HepG2 (cell line): ENCODE data around the gene KLHL12. TPM values are rescaled to one million over a fixed set of nuclear protein-coding genes. Genes with fewer than 3 reads are reported as not detected.

Experiments used
- ATRX ChIP-seq: sonication (generic); formaldehyde crosslinking; IDR thresholded peaks from 2 replicates; pipeline ENCODE4 v1.4.0; 2020; ENCODE audit warnings: missing genetic modification reagents, borderline replicate concordance
- BCL6 ChIP-seq: IDR thresholded peaks from 2 replicates; pipeline ENCODE4 v1.6.1; 2016; ENCODE audit warnings: missing genetic modification reagents, missing compliant biosample characterization
- CENPBD1 ChIP-seq: sonication (generic); formaldehyde crosslinking; IDR thresholded peaks from 2 replicates; pipeline ENCODE4 v1.8.0; 2022; ENCODE audit warnings: missing genetic modification reagents, low read depth, mild to moderate bottlenecking, borderline replicate concordance
- DNMT1 ChIP-seq: sonication (generic); formaldehyde crosslinking; IDR thresholded peaks from 2 replicates; pipeline ENCODE4 v1.5.1; 2020; ENCODE audit warnings: mild to moderate bottlenecking, missing genetic modification reagents
- EP300 ChIP-seq, 3 experiments: sonication (generic) in 1 of 3; formaldehyde crosslinking in 1 of 3; IDR thresholded peaks; 2 replicates each; pipeline versions ENCODE4 v1.5.1 to v1.6.1; 2011 to 2020; ENCODE audit warnings: low read depth in 2 of 3, low read length in 2 of 3, borderline replicate concordance in 1 of 3, improper control_type of control experiment in 1 of 3, mild to moderate bottlenecking in 1 of 3, missing genetic modification reagents in 1 of 3, moderate library complexity in 1 of 3
- GABPA ChIP-seq, 2 experiments: IDR thresholded peaks; 2 replicates each; pipeline ENCODE4 v1.6.1; 2011 to 2016; ENCODE audit warnings: low read depth in 2 of 2, low read length in 1 of 2, missing biosample characterization in 1 of 2, missing genetic modification characterization in 1 of 2
- HNRNPH1 ChIP-seq: fragments of 200-400 bp; formaldehyde crosslinking; optimal IDR thresholded peaks from 2 replicates; pipeline ENCODE3; 2017; ENCODE audit warnings: mild to moderate bottlenecking, low read depth, low read length
- MXI1 ChIP-seq: IDR thresholded peaks from 3 replicates; pipeline ENCODE4 v1.6.1; 2012; ENCODE audit warnings: low read depth, low read length, inconsistent platforms, borderline replicate concordance
- MZF1 ChIP-seq: sonication (generic); formaldehyde crosslinking; IDR thresholded peaks from 2 replicates; pipeline ENCODE4 v1.8.1; 2023; ENCODE audit warnings: mild to moderate bottlenecking, missing genetic modification reagents, borderline replicate concordance
- NCOA5 ChIP-seq: sonication (generic); formaldehyde crosslinking; IDR thresholded peaks from 2 replicates; pipeline ENCODE4 v1.4.0; 2020; ENCODE audit warnings: missing genetic modification reagents
- PCBP2 ChIP-seq: fragments of 200-400 bp; formaldehyde crosslinking; optimal IDR thresholded peaks from 2 replicates; pipeline ENCODE3; 2018; ENCODE audit warnings: low read length, low read depth; ENCODE audit not compliant: poor library complexity, severe bottlenecking
- RAD21 ChIP-seq: fragments of 450-650 bp; formaldehyde crosslinking; IDR thresholded peaks from 2 replicates; pipeline ENCODE4 v1.5.0; 2020; ENCODE audit warnings: mild to moderate bottlenecking
- SP4 ChIP-seq: sonication (generic); formaldehyde crosslinking; IDR thresholded peaks from 2 replicates; pipeline ENCODE4 v1.8.1; 2023; ENCODE audit warnings: mild to moderate bottlenecking, missing genetic modification reagents
- YEATS4 ChIP-seq: sonication (generic); formaldehyde crosslinking; IDR thresholded peaks from 2 replicates; pipeline ENCODE4 v1.4.0; 2020; ENCODE audit warnings: missing genetic modification reagents, borderline replicate concordance
- ZC3H13 ChIP-seq: sonication (generic); formaldehyde crosslinking; IDR thresholded peaks from 2 replicates; pipeline ENCODE4 v1.8.1; 2023; ENCODE audit warnings: mild to moderate bottlenecking, missing genetic modification reagents, moderate library complexity
- ZNF18 ChIP-seq: sonication (generic); formaldehyde crosslinking; IDR thresholded peaks from 2 replicates; pipeline ENCODE4 v1.8.0; 2022; ENCODE audit warnings: mild to moderate bottlenecking, missing genetic modification reagents; ENCODE audit not compliant: insufficient replicate concordance
- ZNF180 ChIP-seq: sonication (generic); formaldehyde crosslinking; IDR thresholded peaks from 2 replicates; pipeline ENCODE4 v1.4.0; 2020; ENCODE audit warnings: low read depth, missing genetic modification reagents, borderline replicate concordance
- ZNF280B ChIP-seq: sonication (generic); formaldehyde crosslinking; IDR thresholded peaks from 2 replicates; pipeline ENCODE4 v1.5.0; 2020; ENCODE audit warnings: missing genetic modification reagents, mild to moderate bottlenecking, borderline replicate concordance
- ZNF558 ChIP-seq: sonication (generic); formaldehyde crosslinking; IDR thresholded peaks from 2 replicates; pipeline ENCODE4 v1.9.0; 2022; ENCODE audit warnings: mild to moderate bottlenecking, missing genetic modification reagents, borderline replicate concordance
- ZNF777 ChIP-seq: sonication (generic); formaldehyde crosslinking; IDR thresholded peaks from 2 replicates; pipeline ENCODE4 v1.4.0; 2020; ENCODE audit warnings: missing genetic modification reagents
- ZSCAN22 ChIP-seq: sonication (generic); formaldehyde crosslinking; IDR thresholded peaks from 2 replicates; pipeline ENCODE4 v1.4.0; 2020; ENCODE audit warnings: mild to moderate bottlenecking, missing genetic modification reagents
- polyA plus RNA-seq, 8 experiments: library from polyadenylated mRNA; depleted of rRNA in 3 of 8; stranded (reverse) in 7 of 8; unstranded in 1 of 8; fragments of >200 nt; fragmentation: Illumina TruSeq in 4 of 8; extraction: Trizol in 4 of 8; gene quantifications; 2 replicates each; pipeline versions ENCODE4 v1.2.1 to v1.2.3, GENCODE V29; 2011 to 2016; ENCODE audit warnings: low read depth in 4 of 8, missing spikeins in 1 of 8, mixed read lengths in 1 of 8; ENCODE audit not compliant: insufficient read depth in 1 of 8
- total RNA-seq, 5 experiments: library from RNA; depleted of rRNA; stranded (reverse); fragments of >200 nt; fragmentation: Illumina TruSeq; extraction: Trizol; gene quantifications; 2 replicates each; pipeline ENCODE4 v1.2.3, GENCODE V29; 2016; ENCODE audit warnings: low read depth in 1 of 5

KLHL12 gene
- total and polyA plus RNA-seq, 2 of the 13 experiments (the other 11 are each of a cell fraction or from before 2014, with no cell fraction given): 19.2 to 25.2 TPM

GRCh38 chr1:202967684-202968281, 40.7 kb upstream of the KLHL12 start (continued):
- TF ChIP-seq ATRX (CRISPR knock-in tag) (no peak), ZNF558 (CRISPR knock-in tag) (no peak), ZNF280B (no peak), ZNF777 (CRISPR knock-in tag) (no peak), SP4 (no peak), HNRNPH1 (no peak), ZNF18 (CRISPR knock-in tag) (no peak), MXI1 (no peak), ZNF180 (0 out of 2 replicates have a peak, but pooled peaks have one; percentile 46), BCL6 (CRISPR knock-in tag) (no peak), YEATS4 (CRISPR knock-in tag) (peak; percentile 32; the same call in 1 of the 2 replicates), GABPA (IDR thresholded peaks at IDR 0.05; ENCODE audit: low read depth, low read length) (no peak), GABPA (CRISPR knock-in tag; IDR thresholded peaks at IDR 0.05; ENCODE audit: low read depth) (no peak), CENPBD1 (CRISPR knock-in tag) (no peak), DNMT1 (no peak), ZSCAN22 (CRISPR knock-in tag) (no peak), PCBP2 (no peak), RAD21 (CRISPR knock-in tag) (no peak), NCOA5 (CRISPR knock-in tag) (no peak), EP300 (IDR thresholded peaks at IDR 0.05; ENCODE audit: low read depth in 2 of 2, low read length in 2 of 2) (no peak), EP300 (CRISPR knock-in tag; IDR thresholded peaks at IDR 0.05; ENCODE audit: borderline replicate concordance) (no peak), ZC3H13 (CRISPR knock-in tag) (no peak), MZF1 (no peak)
